ENCODE results near the gene CA11.
"Not testable (repeated sequence)": the region's sequence is repeated elsewhere in the genome, so short reads cannot be mapped to it uniquely, and the experiment has no call there.

Gene CA11

GRCh38 chr19:48639483-48640375 lies 6.3 kb downstream of the CA11 start:
- DNase-seq = no peak

- no peak for DNase-seq
Observed at GRCh38 chr19:48638831-48639381, 7.1 kb downstream of the CA11 start.

GRCh38 chr19:48637948-48638830 lies 7.8 kb downstream of the CA11 start:
- DNase-seq = peak; percentile 89

- DNase-seq = peak; percentile 99
Observed at GRCh38 chr19:48637449-48637947, 8.5 kb downstream of the CA11 start.

DNA sequence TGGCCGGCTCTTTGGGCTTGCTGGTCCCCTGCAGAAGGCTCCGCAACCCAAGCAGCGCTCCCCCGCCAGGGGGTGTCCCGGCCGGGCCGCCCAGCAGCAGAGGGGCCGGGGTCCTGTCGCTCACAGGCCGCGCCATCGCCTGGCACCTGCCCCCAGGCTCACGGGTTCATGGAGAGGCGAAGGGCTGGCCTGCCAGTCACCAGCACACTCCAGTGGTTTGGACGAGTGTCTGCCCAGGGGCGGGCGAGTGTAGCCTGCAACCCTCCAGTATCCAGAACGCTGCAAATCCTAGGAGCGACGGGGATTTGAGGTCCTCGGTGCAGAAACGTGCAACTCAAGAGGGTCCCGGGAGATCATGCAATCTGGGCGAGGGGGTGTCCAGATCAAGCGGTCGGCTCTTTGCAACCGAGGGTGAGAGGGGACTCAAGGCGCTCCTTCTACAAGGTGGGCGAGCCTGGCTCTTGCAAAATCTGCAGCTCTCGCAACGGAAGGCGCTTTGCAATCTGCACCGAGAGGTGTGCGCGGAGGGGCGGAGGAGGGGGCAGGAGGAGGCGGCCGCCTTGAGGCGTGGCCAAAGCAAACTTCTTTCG lies 9.0 kb downstream of the CA11 start, which contains the start of gene DBP:
Gene DBP (minus strand): TSS at position 521 of the 590 bp plus-strand sequence. CDS start 385 bp downstream, at position 136.
- peak; percentile 46 for DNase-seq

- no peak for DNase-seq
Observed at GRCh38 chr19:48635966-48636858, 9.8 kb downstream of the CA11 start.

DNA sequence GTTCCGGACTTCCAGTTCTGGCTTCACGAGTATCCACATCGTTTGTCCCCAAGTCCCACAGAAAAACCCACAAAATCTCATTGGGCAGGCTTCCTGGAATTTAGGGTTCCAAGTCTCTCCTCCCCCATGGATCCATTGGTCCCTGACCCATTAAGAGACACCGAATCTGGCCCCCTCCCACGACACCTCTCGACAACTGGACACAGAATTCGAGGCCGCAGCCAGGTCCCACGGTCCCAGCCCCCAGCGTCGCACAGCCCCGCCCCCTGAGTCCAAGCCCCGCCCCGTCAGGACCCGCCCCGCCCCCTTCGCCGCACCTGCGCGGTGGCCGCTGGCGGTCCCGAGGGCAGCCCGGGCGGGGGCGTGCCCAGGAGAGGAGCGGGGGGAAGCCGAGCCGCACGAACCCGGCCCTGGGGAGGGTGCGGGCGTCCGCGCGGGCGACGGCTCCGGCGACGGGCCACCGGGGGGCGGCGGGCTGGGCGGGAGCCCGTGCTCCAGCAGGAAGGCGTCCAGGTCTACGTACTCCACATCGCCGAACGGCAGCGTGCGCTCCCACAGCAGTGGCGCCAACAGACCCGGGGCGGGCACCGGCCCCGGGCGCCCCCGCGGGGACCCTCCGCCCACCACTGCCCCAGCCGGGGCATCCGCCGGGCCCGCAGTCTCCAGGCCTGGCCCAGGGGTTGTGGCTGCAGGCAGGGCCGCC lies 10.6 kb downstream of the CA11 start:
- peak; percentile 65 for DNase-seq

- peak; percentile 98 for DNase-seq
Observed at GRCh38 chr19:48634424-48635262, 11.3 kb downstream of the CA11 start.

GRCh38 chr19:48634036-48634342 lies 12.0 kb downstream of the CA11 start:
- no peak for DNase-seq

- DNase-seq = no peak
Observed at GRCh38 chr19:48633148-48634035, 12.6 kb downstream of the CA11 start.

DNA sequence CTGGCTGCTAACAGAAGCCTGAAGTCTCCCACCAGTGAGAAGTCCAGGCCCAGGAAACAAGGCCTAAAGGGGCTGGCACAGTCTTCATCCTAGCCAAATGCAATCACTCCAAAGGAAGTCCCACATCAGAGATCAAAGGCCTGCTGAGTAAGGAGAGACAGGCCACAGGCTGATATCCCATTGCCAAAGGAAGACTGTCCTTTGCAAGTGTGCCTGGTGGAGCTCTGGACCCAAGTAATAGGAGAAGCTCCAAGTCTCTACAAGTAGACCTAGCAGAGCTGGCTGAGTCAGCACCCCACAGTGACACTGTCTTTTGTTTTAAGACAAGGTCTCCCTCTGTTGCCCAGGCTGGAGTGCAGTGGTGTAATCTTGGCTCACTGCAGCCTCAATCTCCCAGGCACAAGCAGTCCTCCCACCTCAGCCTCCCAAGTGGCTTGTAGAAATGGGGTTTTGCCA lies 13.3 kb downstream of the CA11 start:
- DNase-seq = no peak

- not testable (repeated sequence) for DNase-seq
Observed at GRCh38 chr19:48632286-48632685, 13.7 kb downstream of the CA11 start.

DNA sequence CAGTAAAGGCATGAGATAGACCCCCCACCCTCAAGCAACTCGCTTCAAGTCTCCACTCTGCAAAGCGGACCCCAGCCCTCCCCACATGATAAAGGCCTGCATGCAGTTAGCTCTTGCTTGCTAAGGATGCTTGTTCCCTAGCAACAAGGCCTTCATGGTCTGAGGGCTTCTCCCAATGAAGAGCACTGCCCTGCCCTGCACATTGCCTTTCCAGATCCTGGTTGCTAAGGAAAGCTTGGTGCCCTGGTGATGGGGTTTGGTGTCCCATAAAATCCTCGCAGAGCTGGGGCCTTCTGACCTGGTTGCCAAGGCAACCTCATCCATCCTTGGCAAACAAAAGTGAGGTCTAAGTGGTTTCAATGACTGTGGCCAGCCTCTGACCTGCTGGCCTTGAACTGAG lies 14.8 kb downstream of the CA11 start:
- DNase-seq = no peak

DNA sequence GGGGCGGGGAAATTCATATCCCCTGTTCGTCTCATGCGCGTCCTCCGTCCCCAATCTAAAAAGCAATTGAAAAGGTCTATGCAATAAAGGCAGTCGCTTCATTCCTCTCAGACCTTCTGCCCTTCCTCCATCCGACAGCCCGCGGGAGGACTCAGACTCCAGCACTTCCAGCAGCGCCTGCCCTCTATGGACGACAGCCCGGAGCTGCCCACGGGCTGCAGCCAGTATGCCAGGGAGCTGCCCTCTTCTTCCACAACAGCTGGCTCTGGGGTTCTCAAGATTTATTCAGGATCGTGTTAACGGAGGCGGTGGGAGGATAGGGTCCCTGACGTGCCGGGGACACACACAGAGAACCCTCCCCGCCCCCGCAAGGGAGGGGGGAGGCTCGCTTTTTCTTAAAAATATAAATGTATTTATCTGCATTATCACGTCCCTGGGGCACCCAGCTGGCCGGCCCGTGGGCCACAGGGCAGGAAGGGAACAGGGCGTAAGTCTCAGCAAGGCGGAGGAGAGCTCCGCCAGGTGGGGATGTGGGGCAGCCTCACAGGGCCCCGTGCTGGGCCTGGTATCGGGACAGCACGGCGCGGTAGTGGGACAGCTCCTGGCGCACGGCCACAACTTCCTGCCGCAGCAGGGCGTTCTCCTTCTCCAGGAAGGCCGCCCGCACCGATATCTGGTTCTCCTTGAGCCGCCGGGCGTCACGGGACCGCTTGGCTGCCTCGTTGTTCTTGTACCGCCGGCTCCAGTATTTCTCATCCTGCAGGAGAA lies 15.5 kb downstream of the CA11 start:
- DNase-seq = no peak

DNA sequence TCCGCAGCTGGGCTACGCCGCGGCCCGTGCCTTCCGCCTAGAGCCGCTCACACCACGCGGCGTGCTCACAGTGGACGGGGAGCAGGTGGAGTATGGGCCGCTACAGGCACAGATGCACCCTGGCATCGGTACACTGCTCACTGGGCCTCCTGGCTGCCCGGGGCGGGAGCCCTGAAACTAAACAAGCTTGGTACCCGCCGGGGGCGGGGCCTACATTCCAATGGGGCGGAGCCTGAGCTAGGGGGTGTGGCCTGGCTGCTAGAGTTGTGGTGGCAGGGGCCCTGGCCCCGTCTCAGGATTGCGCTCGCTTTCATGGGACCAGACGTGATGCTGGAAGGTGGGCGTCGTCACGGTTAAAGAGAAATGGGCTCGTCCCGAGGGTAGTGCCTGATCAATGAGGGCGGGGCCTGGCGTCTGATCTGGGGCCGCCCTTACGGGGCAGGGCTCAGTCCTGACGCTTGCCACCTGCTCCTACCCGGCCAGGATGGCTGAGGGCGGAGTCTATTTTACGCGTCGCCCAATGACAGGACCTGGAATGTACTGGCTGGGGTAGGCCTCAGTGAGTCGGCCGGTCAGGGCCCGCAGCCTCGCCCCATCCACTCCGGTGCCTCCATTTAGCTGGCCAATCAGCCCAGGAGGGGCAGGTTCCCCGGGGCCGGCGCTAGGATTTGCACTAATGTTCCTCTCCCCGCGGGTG lies 16.2 kb downstream of the CA11 start:
- no peak for DNase-seq

GRCh38 chr19:48629297-48629598 lies 16.7 kb downstream of the CA11 start:
- no peak for DNase-seq

DNA sequence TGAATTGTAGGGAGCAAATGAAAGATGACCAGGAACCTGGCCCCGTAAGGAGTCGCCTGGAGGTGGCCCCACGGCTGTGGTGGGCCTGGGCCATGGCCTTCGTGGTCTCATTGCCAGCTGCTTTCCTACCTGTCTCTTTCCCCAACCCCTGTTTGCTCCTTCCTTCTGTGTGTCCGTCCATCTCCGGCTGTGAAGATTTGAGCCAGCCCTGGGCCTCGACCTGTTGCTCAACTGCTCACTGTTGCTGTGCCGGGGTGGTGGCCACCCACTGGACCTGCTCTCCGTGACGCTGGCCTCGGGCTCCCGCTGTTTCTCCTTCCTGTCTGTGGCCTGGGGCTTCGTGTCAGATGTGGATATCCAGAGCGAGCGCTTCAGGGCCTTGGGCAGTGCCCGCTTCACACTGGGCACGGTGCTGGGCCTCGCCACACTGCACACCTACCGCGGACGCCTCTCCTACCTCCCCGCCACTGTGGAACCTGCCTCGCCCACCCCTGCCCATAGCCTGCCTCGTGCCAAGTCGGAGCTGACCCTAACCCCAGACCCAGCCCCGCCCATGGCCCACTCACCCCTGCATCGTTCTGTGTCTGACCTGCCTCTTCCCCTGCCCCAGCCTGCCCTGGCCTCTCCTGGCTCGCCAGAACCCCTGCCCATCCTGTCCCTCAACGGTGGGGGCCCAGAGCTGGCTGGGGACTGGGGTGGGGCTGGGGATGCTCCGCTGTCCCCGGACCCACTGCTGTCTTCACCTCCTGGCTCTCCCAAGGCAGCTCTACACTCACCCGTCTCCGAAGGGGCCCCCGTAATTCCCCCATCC lies 17.3 kb downstream of the CA11 start:
- no peak for DNase-seq
